Mucosa of gallbladder (tissue), 1 donor: ENCODE results near the gene C19orf47. TPM values are rescaled to one million over a fixed set of nuclear protein-coding genes. Genes with fewer than 3 reads are reported as not detected.
"Not testable (repeated sequence)": the region's sequence is repeated elsewhere in the genome, so short reads cannot be mapped to it uniquely, and the experiment has no call there.

Source experiments
- DNase-seq: peaks from one replicate; pipeline ENCODE4 v3.0.0-alpha.2; 2020; ENCODE audit warnings: low spot score
- total RNA-seq: library from RNA; stranded (reverse); gene quantifications from one replicate; pipeline ENCODE4 v1.2.1, GENCODE V29; 2021
- donor health status: DM: no; HTN: no; CAD: no.

C19orf47 gene
- total RNA-seq, 1 donor from 2014 or later: 13.2 TPM

DNA sequence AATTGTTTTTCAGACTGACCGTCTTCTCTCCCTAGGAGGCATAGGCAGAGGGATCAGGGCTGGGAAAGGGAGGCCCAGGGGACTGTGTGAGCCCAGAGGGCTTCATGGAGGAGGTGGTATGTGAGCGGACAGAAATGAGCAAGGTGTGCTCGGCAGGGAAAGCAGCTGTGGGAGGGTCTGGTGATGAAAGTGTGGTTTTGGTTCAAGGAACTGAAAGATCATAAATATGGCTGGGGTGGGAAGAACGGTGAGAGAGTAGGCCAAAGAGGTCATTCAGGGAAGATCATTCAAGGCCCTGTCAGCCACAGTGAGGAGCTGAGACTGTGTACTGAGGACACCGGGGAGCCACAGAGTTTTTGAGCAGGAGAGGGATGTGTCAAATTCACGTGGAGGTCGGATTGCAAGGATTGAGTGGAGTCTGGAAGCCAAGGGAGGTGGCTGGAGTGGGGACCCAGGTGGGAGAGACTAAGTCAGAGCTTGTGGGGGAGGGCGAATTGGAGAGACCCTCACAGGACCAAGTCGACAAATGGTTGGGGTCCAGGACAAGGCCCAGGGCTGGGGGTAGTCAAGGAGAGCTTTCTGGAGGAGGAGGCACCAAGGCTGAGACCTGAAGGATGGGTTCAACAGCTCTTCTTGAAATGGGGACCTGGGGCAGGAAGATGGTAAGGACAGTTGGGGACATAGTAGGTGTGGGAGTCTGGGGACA, 7.9 kb upstream of the C19orf47 start:
- no peak for DNase-seq

- DNase-seq: no peak
These were observed 837 bp upstream of the C19orf47 start for GRCh38 chr19:40348961-40349507.

GRCh38 chr19:40344422-40344821, 3.8 kb downstream of the C19orf47 start:
- DNase-seq: no peak

GRCh38 chr19:40342644-40343311, 5.4 kb downstream of the C19orf47 start:
- DNase-seq: no peak

DNA sequence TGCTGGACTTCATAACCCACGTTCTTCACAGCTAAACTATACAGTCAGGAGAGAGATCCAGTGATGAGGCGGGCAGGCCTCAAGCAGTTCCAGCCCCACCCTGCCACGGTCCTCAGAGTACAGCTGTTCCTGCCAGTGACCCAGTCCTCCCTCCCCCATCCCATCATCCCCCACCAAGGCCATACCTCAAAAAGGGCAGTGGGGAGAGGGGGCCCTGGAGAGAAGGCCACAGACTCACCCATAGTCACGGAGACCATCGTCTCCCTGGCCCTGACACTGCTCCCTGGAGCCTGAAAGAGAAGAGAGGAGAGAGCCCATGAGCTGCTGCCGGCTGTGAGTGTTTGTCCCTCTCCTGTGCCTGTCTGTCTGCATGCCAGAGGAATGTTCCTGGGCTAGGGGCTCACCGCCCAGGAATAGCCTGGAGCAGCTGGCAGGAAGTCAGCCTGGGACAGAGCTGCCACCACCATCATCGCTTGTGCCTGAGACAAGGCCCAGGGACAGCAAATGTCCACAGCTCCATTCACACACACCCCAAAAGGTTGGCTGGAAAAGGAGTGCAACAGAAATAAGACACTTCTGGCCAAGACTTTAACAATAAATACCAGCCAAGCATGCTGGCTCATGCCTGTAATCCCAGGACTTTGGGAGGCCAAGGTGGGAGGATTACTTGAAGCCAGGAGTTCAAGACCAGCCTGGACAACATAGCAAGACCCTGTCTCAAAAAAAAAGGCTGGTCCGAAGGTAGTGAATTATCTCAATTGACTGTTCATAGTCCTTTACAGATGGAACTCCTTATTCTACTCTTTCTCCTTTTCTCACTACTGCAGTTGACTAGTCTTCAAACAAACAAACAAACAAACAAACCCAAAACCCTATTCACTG, 6.4 kb downstream of the C19orf47 start:
- no peak for DNase-seq

GRCh38 chr19:40339018-40339728, 9.0 kb downstream of the C19orf47 start:
- DNase-seq: no peak

GRCh38 chr19:40337594-40337993, 10.6 kb downstream of the C19orf47 start:
- DNase-seq: no peak

- DNase-seq: no peak
These were observed 11.1 kb downstream of the C19orf47 start for GRCh38 chr19:40337107-40337506.

DNA sequence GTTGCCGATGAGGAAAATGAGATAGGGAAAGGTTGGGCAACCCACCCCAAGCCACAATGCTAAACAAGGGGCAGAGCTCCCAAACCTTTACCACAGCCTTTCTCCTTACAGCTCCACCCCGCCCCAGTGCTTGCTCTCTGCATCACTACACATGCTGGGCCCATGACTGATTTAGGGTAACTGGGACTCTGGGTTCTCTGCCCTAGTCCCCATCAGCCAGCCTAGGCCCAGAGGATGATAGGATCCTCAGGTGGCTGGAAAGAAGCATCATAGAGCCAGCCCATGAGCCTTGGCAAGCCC, 11.6 kb downstream of the C19orf47 start:
- DNase-seq: no peak

- no peak for DNase-seq
These were observed 12.2 kb downstream of the C19orf47 start for GRCh38 chr19:40335855-40336600.

DNA sequence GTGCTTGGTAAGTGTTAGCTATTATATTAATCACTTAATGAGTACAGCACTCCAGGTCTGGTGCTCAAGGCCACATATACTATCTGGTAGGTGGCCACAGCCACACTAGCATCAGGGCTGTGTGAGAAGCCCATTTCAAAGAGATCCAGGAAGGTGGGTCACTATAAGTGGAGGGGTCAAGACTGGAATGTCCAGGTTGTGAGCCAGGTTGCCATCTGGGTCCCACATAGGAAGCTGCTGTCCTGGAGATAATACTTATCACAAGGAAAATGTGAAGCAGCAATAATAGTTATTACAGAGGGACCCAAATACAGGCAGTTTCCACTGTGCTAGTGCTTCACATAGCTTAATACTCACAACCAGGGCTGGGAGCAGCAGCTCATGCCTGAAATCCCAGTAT, 13.1 kb downstream of the C19orf47 start:
- no peak for DNase-seq

DNA sequence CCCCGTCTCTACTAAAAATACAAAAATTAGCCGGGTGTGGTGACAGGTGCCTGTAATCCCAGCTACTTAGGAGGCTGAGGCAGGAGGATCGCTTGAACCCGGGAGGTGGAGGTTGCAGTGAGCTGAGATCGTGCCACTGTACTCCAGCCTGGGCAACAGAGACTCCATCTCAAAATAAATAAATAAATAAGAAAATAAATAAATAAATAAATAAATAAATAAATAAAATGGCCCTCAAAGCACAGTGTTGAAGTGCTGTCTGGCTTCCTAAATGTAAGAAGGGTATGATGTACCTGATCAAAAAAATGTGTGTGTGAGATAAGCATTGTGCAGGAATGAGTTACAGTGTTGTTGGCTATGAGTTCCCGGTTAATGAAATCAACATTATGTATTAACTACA, 15.1 kb downstream of the C19orf47 start:
- DNase-seq: not testable (repeated sequence)

DNA sequence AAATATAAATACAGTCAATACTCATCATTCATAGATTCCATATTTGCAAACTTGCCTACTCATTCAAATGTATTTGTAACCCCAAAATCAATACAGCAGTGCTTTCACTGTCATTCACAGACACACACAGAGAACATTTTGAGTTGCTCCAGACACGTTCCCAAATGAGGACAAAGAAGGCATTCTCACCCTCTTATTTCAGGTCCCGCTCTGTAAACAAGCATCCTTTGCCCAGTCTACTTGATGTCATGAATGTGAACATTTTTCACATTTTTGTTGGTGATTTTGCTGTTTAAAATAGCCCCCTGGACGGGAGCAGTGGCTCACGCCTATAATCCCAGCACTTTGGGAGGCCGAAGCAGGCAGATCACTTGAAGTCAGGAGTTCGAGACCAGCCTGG, 15.5 kb downstream of the C19orf47 start:
- no peak for DNase-seq

- DNase-seq: no peak
These were observed 17.1 kb downstream of the C19orf47 start for GRCh38 chr19:40331052-40331451.

GRCh38 chr19:40326201-40326600, 22.0 kb downstream of the C19orf47 start:
- no peak for DNase-seq

- DNase-seq: no peak
These were observed 24.5 kb downstream of the C19orf47 start for GRCh38 chr19:40323705-40324104.

GRCh38 chr19:40322951-40323615, 25.1 kb downstream of the C19orf47 start:
- no peak for DNase-seq

DNA sequence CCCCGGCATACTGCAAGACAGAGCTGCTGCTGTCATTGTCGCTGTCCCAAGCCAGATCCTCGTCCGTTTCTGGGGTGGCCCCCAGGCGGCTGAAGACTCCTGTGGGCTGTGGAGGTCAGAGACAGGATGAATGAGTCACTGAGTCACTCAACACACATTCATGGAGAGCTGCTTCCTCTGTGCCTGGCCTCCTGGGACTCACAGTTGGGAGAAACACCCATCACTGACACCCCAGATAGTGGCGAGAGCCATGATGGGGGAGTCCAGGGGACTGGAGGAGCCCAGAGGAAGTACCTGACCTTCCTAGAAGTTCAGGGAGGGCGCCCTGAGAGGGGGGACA, 26.0 kb downstream of the C19orf47 start:
- no peak for DNase-seq

DNA sequence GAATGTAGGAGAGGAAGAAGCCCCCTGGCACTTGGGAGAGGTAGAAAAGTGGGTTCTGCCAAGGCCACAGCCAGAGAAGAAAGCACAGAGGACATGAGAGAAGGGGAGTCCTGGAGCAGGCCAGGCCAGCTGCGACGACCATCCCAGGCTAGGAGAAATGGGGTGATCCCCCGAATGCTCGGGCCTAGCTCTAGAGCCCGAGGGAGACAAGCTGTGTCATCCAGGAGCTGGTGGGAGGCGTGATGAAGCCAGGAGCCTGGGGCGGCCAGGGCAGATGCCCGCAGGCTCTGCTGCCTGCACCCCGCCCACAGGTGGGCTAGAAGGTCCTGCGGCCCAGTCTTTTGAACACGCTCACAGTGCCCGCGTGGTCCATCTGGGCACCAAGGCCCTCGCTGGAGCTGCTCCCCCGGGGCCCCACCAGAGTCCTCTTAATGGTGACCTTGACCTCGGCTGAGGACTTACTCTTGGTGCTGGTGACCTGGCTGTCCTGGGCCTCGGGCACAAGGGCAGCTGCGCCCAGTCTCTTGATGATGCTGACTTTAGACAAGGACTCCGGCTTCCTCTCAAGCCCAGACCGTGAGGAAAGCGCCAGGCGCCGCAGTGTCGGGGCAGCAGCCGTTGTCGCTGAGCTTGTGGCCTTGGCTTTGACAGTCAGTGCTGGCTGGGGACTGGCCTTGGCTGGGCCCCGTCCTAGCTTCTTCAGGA, 26.5 kb downstream of the C19orf47 start:
- DNase-seq: no peak

DNA sequence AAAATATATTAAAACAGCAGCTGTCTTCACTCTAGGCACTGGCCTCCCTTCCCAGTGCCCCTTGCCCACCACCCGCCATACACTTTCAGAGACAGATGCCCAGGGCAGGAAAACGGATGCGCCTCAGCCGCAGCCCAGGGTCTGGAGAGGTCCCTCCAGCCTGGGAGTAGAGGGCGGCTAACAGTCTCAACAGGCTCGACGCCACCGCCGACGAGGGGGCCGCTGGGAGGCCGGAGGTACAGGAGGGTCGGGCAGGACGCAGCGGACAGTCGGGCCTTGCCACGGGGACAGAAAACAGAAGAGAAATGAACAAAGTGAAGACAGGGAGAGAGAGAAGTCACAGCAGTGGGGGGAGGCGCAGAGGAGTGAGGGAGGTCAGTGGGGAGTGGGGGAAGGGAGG, 27.1 kb downstream of the C19orf47 start:
- no peak for DNase-seq
